Measurements from ENCODE around the gene SRC. TPM values are rescaled to one million over a fixed set of nuclear protein-coding genes. Genes with fewer than 3 reads are reported as not detected.

The SRC gene
- total RNA-seq, 1 donor from 2014 or later = 7.8 TPM

DNA sequence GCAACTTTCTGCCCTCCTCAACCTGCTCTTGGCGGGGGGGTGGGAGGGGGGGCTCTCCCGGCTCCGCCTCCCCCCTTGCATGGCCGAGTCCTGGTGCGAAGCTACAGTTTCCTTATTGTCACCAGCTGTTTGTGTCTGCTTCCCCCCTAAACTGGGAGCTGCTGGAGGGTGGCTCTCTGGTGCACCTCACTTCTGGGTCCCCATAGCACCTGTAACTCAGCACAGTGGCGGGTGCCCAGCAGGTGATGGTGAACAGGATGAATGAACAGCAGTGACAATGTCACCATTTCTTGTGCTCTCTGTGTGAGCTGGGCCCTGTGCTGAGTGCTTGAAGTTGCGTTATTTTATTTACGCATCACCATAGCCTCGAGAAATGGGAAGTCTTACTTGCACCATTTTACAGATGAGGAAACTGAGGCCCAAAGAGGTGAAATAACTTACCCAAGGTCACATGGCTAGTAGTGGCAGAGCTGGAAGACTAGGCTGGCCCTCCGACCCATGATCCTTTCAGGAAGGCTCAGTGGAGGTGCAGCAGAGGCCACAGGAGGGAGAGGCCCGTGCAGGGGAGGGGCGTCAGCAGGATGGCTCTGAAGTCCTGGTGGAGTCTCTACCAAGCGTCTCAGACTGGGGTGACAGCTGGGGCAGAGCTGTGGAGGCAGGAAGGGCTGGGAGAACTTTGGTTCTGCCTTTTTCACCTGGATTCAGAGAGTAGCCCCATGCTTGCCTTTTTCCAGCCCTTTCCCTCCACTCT is 41.8 kb downstream of the SRC start:
- peaks cover 5% of the 10 kb centered on the region in 3 donors for H3K4me1 ChIP-seq (ENCODE audit: control insufficient read depth in 3 of 3, insufficient read depth in 3 of 3, low read length in 3 of 3)
- H3K4me3 ChIP-seq (ENCODE audit: low read length in 3 of 3) = no peak overlapping the region
- H3K9me3 ChIP-seq (ENCODE audit: control insufficient read depth in 3 of 3, low read length in 3 of 3) = no peaks in the 10 kb centered on the region
- no peak overlapping the region for H3K9ac ChIP-seq (ENCODE audit: low read depth in 1 of 3, low read length in 3 of 3)
- no peak overlapping the region for H3K27ac ChIP-seq (ENCODE audit: low read depth, low read length)
- peaks cover 0 to 17% (median 11%) of the 10 kb centered on the region in 3 donors for H3K27me3 ChIP-seq (ENCODE audit: control insufficient read depth in 3 of 3, insufficient read depth in 3 of 3, low read length in 3 of 3)
- H3K36me3 ChIP-seq (ENCODE audit: control insufficient read depth in 3 of 3, insufficient read depth in 3 of 3, low read length in 3 of 3) = peaks cover 0 to 5% (median 0%) of the 10 kb centered on the region in 3 donors

DNA sequence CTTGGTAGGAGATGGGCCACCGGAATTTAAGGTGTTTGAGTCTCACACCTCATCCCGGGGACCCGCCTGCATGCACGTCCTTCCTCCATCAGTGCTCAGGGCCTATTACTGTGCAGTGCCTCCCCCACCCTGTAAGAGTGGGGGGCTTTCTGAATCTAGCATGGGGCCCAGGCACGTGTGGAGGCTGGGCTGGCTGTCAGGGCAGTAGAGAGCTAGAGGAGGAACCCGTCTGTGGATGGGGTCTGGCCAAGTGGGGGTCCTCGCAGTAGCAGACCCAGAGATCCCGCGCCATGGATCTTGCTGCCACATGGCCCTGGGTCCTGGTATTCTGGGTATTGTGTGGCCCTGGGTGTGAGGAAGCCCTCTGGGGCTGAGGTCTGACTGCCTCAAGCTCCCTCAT is 42.9 kb downstream of the SRC start:
- H3K27ac ChIP-seq (ENCODE audit: low read depth, low read length) = no peak overlapping the region

DNA sequence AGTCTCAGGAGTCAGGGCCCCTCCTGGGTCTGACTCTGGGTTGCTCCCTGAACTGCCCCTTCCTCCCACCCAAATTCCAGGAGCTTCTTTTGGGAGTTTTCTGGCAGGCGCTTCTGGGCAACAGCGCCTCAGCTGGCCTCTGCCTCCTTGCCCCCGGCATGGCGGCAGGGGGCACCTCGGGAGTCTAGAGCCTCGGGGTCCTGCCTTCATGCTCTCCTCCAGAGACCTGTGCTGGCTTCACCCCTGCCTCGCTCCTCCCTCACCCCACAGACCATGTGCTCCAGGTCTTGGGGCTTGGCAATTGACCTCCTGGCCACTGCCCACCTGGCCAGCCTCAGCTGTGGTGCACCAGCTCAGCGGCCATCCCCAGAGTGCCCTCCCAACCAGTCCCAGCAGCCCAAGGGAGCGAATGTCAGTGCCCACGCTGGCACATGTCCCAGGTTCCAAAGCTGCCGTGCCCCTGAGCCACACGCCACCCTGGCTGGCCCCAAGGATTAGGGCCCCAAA is 43.4 kb downstream of the SRC start:
- no peak overlapping the region for H3K4me3 ChIP-seq (ENCODE audit: low read length in 3 of 3)
- peaks cover 7 to 22% (median 11%) of the 10 kb centered on the region in 3 donors for H3K27me3 ChIP-seq (ENCODE audit: control insufficient read depth in 3 of 3, insufficient read depth in 3 of 3, low read length in 3 of 3)
- no peaks in the 10 kb centered on the region for H3K9me3 ChIP-seq (ENCODE audit: control insufficient read depth in 3 of 3, low read length in 3 of 3)
- H3K9ac ChIP-seq (ENCODE audit: low read depth in 1 of 3, low read length in 3 of 3) = no peak overlapping the region
- H3K36me3 ChIP-seq (ENCODE audit: control insufficient read depth in 3 of 3, insufficient read depth in 3 of 3, low read length in 3 of 3) = peaks cover 0 to 5% (median 2%) of the 10 kb centered on the region in 3 donors
- peaks cover 5% of the 10 kb centered on the region in 3 donors for H3K4me1 ChIP-seq (ENCODE audit: control insufficient read depth in 3 of 3, insufficient read depth in 3 of 3, low read length in 3 of 3)
- no peak overlapping the region for H3K27ac ChIP-seq (ENCODE audit: low read depth, low read length)

More for the DNA sequence above, 42.9 kb downstream of the SRC start:
- Histone ChIP-seq H3K27me3 (ENCODE audit: control insufficient read depth in 3 of 3, insufficient read depth in 3 of 3, low read length in 3 of 3) (peaks cover 5 to 17% (median 11%) of the 10 kb centered on the region in 3 donors), H3K9ac (ENCODE audit: low read depth in 1 of 3, low read length in 3 of 3) (no peak overlapping the region), H3K4me1 (ENCODE audit: control insufficient read depth in 3 of 3, insufficient read depth in 3 of 3, low read length in 3 of 3) (peaks cover 5% of the 10 kb centered on the region in 3 donors), H3K9me3 (ENCODE audit: control insufficient read depth in 3 of 3, low read length in 3 of 3) (no peaks in the 10 kb centered on the region), H3K4me3 (ENCODE audit: low read length in 3 of 3) (no peak overlapping the region), H3K36me3 (ENCODE audit: control insufficient read depth in 3 of 3, insufficient read depth in 3 of 3, low read length in 3 of 3) (peaks cover 0 to 5% (median 0%) of the 10 kb centered on the region in 3 donors)

DNA sequence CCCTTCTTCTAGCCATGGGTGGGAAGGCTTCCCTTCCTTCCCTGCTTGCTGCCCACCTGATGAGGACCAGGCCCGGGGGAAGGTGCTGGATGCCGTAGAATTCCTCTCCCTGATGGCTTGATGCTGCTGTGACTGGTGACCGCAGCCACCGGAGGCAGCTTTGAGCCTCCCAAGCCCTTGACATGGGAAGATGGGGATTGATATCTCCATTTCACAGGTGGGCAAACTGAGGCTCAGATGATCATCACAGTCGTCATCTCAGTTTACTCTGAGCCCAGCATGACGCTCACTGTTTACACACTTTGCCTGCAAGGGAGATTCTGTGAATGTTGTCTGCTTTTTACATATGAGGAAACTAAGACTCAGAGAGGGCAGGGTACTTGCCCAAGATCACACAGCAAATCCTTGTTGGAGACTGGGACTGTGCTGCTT is 43.9 kb downstream of the SRC start:
- Histone ChIP-seq H3K36me3 (ENCODE audit: control insufficient read depth in 3 of 3, insufficient read depth in 3 of 3, low read length in 3 of 3) (peaks cover 0 to 5% (median 2%) of the 10 kb centered on the region in 3 donors), H3K27me3 (ENCODE audit: control insufficient read depth in 3 of 3, insufficient read depth in 3 of 3, low read length in 3 of 3) (peaks cover 8 to 26% (median 13%) of the 10 kb centered on the region in 3 donors), H3K4me3 (ENCODE audit: low read length in 3 of 3) (no peak overlapping the region), H3K27ac (ENCODE audit: low read depth, low read length) (no peak overlapping the region), H3K9me3 (ENCODE audit: control insufficient read depth in 3 of 3, low read length in 3 of 3) (no peaks in the 10 kb centered on the region), H3K9ac (ENCODE audit: low read depth in 1 of 3, low read length in 3 of 3) (no peak overlapping the region), H3K4me1 (ENCODE audit: control insufficient read depth in 3 of 3, insufficient read depth in 3 of 3, low read length in 3 of 3) (peaks cover 3 to 5% (median 3%) of the 10 kb centered on the region in 3 donors)

DNA sequence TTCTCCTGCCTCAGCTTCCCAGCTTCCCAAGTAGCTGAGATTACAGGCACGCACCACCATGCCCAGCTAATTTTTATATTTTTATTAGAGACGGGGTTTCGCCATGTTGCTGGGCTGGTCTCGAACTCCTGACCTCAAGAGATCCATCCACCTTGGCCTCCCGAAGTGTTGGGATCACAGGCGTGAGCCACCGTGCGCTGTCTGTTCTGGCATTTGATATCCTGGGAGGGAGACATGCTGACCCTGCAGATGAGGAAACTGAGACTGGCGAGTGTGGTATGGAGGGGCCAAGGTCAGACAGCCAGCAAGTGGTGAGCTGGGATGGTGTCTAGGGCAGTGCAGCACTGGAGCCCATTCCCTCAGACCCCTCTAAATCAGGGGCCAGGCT is 44.6 kb downstream of the SRC start:
- no peak overlapping the region for H3K9ac ChIP-seq (ENCODE audit: low read depth in 1 of 3, low read length in 3 of 3)
- H3K4me3 ChIP-seq (ENCODE audit: low read length in 3 of 3) = no peak overlapping the region
- H3K9me3 ChIP-seq (ENCODE audit: control insufficient read depth in 3 of 3, low read length in 3 of 3) = no peaks in the 10 kb centered on the region
- H3K36me3 ChIP-seq (ENCODE audit: control insufficient read depth in 3 of 3, insufficient read depth in 3 of 3, low read length in 3 of 3) = peaks cover 0 to 5% (median 2%) of the 10 kb centered on the region in 3 donors
- H3K27ac ChIP-seq (ENCODE audit: low read depth, low read length) = no peak overlapping the region
- H3K4me1 ChIP-seq (ENCODE audit: control insufficient read depth in 3 of 3, insufficient read depth in 3 of 3, low read length in 3 of 3) = peaks cover 0 to 4% (median 2%) of the 10 kb centered on the region in 3 donors
- peaks cover 9 to 30% (median 14%) of the 10 kb centered on the region in 3 donors for H3K27me3 ChIP-seq (ENCODE audit: control insufficient read depth in 3 of 3, insufficient read depth in 3 of 3, low read length in 3 of 3)

DNA sequence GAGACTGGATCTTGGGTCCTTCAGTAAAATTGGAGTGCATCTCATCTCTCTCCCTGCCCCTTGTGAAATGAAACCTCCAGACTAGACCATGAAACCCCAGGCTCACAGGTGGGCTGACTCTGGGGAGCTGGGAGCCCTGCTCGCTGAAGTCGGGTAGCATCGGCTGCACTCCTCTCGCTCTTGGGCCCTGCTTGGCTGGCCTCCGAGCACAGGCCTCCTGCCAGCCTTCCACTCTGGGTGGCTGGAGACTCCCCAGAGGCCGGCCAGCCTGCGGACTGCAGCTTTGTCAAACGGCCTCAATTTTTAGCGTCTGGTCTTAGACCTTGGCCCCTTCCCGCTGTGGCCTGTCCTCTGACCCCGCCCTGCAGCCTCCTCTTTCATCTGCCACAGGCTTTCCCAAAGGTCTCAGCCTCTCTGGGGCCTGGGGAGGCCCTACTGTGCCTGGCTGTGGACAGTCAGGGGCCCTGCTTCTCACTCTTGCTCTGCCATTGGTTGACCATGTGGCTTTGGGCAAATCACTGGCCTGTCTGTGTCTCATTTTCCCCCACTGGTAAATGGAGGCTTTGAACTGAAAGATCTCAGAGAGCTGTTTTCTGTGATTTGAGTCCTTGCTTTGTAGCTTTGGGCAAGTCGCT is 45.1 kb downstream of the SRC start:
- Histone ChIP-seq H3K36me3 (ENCODE audit: control insufficient read depth in 3 of 3, insufficient read depth in 3 of 3, low read length in 3 of 3) (peaks cover 0 to 3% (median 2%) of the 10 kb centered on the region in 3 donors), H3K4me1 (ENCODE audit: control insufficient read depth in 3 of 3, insufficient read depth in 3 of 3, low read length in 3 of 3) (peaks cover 0 to 4% (median 2%) of the 10 kb centered on the region in 3 donors)

DNA sequence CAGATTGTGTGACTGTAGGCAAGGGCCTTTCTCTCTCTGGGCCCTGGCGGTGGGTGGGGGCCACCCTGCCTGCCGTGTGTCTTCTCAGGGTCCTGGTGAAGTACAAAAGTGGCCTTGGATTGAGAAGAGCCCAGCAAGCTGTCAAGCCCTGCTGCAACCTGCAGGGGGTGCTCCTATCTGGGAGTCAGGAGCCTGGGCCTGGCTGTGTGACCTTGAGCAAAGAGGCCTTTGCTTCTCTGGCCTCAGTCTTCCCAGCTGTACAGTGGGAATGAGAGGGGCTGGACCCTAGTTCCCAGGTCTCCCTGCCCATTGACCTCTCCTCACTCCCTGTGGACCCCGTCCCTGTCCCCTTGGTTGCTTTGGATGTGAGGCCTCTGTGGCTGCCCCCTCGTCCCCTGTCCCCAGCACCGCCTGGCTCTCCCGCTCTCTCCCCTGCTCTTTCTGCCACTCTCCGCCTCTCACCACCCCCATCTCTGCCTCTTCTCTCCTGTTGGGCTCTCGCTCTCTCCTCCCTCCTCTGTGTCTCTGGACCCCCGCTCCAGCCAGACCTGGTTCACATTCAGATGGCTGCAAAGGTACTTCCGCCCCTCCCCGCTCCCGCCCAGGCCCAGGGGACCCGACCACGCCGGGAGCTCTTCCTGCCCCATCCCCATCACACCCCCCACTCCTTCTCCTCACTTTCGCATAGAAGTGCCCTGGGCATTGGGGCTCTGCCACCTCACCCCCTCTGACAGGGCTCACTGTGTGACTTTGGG is 46.7 kb downstream of the SRC start:
- Histone ChIP-seq H3K27ac (ENCODE audit: low read depth, low read length) (no peak overlapping the region), H3K4me1 (ENCODE audit: control insufficient read depth in 3 of 3, insufficient read depth in 3 of 3, low read length in 3 of 3) (peaks cover 0 to 4% (median 2%) of the 10 kb centered on the region in 3 donors), H3K27me3 (ENCODE audit: control insufficient read depth in 3 of 3, insufficient read depth in 3 of 3, low read length in 3 of 3) (peaks cover 3 to 36% (median 25%) of the 10 kb centered on the region in 3 donors), H3K36me3 (ENCODE audit: control insufficient read depth in 3 of 3, insufficient read depth in 3 of 3, low read length in 3 of 3) (peaks cover 0 to 3% (median 2%) of the 10 kb centered on the region in 3 donors), H3K9ac (ENCODE audit: low read depth in 1 of 3, low read length in 3 of 3) (no peak overlapping the region), H3K4me3 (ENCODE audit: low read length in 3 of 3) (no peak overlapping the region), H3K9me3 (ENCODE audit: control insufficient read depth in 3 of 3, low read length in 3 of 3) (no peaks in the 10 kb centered on the region)

More for the DNA sequence above, 45.1 kb downstream of the SRC start:
- Histone ChIP-seq H3K9ac (ENCODE audit: low read depth in 1 of 3, low read length in 3 of 3) (no peak overlapping the region), H3K9me3 (ENCODE audit: control insufficient read depth in 3 of 3, low read length in 3 of 3) (no peaks in the 10 kb centered on the region), H3K27me3 (ENCODE audit: control insufficient read depth in 3 of 3, insufficient read depth in 3 of 3, low read length in 3 of 3) (peaks cover 5 to 30% (median 19%) of the 10 kb centered on the region in 3 donors), H3K4me3 (ENCODE audit: low read length in 3 of 3) (no peak overlapping the region), H3K27ac (ENCODE audit: low read depth, low read length) (no peak overlapping the region)

DNA sequence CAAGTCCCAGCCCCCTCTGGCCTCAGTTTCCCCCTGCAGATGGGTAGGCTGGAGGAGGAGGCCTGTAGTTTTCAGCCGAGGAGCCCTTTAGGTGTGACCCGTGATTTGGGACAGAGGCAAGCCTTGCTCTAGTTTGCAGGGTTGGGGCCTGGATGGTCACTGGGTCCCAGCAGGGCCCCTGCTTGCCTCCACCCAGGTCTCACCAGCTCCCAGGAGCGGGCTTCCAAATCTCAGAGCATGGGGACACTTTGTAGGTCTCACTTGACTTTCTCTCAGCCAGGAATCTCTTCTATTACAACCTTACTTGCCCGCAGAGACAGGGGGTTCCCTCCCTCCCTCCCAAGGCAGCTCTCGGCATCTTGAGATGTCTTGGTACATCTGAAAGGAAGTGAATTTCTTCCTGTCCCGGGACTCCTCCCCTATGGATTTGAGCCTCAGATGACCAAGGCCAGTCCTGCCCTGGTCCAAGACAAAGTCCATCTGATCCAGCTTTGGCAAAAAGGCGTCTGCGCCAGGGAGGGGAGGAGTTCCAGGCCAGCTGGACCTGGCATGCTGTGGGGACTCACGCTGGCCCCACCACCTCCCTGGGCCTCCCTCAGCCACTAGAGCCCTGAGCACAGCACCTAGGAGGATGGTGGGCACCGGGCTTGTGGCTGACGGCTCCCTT is 47.4 kb downstream of the SRC start:
- Histone ChIP-seq H3K4me3 (ENCODE audit: low read length in 3 of 3) (no peak overlapping the region), H3K4me1 (ENCODE audit: control insufficient read depth in 3 of 3, insufficient read depth in 3 of 3, low read length in 3 of 3) (peaks cover 0 to 4% (median 2%) of the 10 kb centered on the region in 3 donors), H3K27ac (ENCODE audit: low read depth, low read length) (no peak overlapping the region), H3K9me3 (ENCODE audit: control insufficient read depth in 3 of 3, low read length in 3 of 3) (no peaks in the 10 kb centered on the region), H3K36me3 (ENCODE audit: control insufficient read depth in 3 of 3, insufficient read depth in 3 of 3, low read length in 3 of 3) (peaks cover 0 to 6% (median 3%) of the 10 kb centered on the region in 3 donors), H3K9ac (ENCODE audit: low read depth in 1 of 3, low read length in 3 of 3) (no peak overlapping the region), H3K27me3 (ENCODE audit: control insufficient read depth in 3 of 3, insufficient read depth in 3 of 3, low read length in 3 of 3) (peaks cover 3 to 43% (median 25%) of the 10 kb centered on the region in 3 donors)

DNA sequence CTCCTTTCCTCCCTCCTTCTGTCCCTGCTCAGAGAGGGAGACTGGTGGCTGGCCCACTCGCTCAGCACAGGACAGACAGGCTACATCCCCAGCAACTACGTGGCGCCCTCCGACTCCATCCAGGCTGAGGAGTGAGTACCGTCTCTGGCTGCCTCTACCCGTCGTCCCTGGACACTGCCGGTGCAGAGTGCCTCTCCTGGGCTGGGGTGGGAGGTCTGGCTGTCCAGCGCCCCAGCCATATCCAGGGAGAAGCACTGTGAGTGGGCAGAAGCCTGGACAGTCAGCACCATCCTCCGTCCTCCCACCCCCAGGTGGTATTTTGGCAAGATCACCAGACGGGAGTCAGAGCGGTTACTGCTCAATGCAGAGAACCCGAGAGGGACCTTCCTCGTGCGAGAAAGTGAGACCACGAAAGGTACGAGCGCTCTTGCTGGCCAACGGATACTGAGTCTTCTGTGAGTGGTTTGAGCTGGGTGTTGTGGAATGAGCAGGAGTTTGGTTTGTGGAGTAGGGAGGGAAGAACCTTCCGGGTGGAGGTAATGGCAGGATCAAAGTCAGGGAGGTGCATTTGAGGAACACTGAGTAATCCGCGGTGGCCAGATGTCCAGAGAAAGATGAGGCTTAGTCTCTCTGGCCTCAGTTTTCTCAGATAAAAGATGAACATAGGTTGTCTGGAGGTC is 48.1 kb downstream of the SRC start:
- no peak overlapping the region for H3K9ac ChIP-seq (ENCODE audit: low read depth in 1 of 3, low read length in 3 of 3)
- H3K9me3 ChIP-seq (ENCODE audit: control insufficient read depth in 3 of 3, low read length in 3 of 3) = no peaks in the 10 kb centered on the region
- peaks cover 3 to 44% (median 25%) of the 10 kb centered on the region in 3 donors for H3K27me3 ChIP-seq (ENCODE audit: control insufficient read depth in 3 of 3, insufficient read depth in 3 of 3, low read length in 3 of 3)
- H3K4me3 ChIP-seq (ENCODE audit: low read length in 3 of 3) = no peak overlapping the region
- peaks cover 0 to 4% (median 2%) of the 10 kb centered on the region in 3 donors for H3K4me1 ChIP-seq (ENCODE audit: control insufficient read depth in 3 of 3, insufficient read depth in 3 of 3, low read length in 3 of 3)
- H3K27ac ChIP-seq (ENCODE audit: low read depth, low read length) = no peak overlapping the region
- peaks cover 0 to 6% (median 3%) of the 10 kb centered on the region in 3 donors for H3K36me3 ChIP-seq (ENCODE audit: control insufficient read depth in 3 of 3, insufficient read depth in 3 of 3, low read length in 3 of 3)

All from skeletal muscle tissue (tissue), 4 donors.